Endothelial cell of umbilical vein (primary cell): ENCODE measurements around the gene BRD1.

ENCODE experiments used
- CTCF ChIP-seq, 2 donors: IDR thresholded peaks; 1 replicate in 1 of 2; 2 replicates in 1 of 2; pipeline ENCODE4 v1.5.1; 2011; ENCODE audit warnings: low read length in 2 of 2, mild to moderate bottlenecking in 2 of 2, moderate library complexity in 2 of 2, control low read depth in 1 of 2, inconsistent platforms in 1 of 2, low read depth in 1 of 2; ENCODE audit not compliant: insufficient read depth in 1 of 2; ENCODE audit errors: extremely low read depth in 1 of 2
- EZH2 ChIP-seq: IDR thresholded peaks from 2 replicates; pipeline ENCODE4 v1.6.1; 2012; ENCODE audit warnings: borderline replicate concordance, low read depth, mild to moderate bottlenecking, moderate library complexity, low read length, inconsistent platforms; ENCODE audit not compliant: severe bottlenecking

- no peak for TF ChIP-seq CTCF (IDR thresholded peaks at IDR 0.05; ENCODE audit: extremely low read depth in 1 of 2, insufficient read depth in 1 of 2, low read depth in 1 of 2, low read length in 2 of 2)
- no peak for TF ChIP-seq EZH2
Observed at GRCh38 chr22:49734390-49734789, 93.3 kb downstream of the BRD1 start.
